Prostate gland (tissue), 2 donors: Measurements from ENCODE around the gene KCNJ1. TPM values are rescaled to one million over a fixed set of nuclear protein-coding genes. Genes with fewer than 3 reads are reported as not detected.

Experiments used
- DNase-seq: peaks from one replicate; pipeline ENCODE4 v3.0.0-alpha.2; 2019; ENCODE audit warnings: low spot score
- H3K27ac ChIP-seq, 2 donors: fragments of 200-600 bp; sonication (generic); 2 replicates each; pipeline ENCODE4 v1.5.1; 2017 to 2019
- H3K27me3 ChIP-seq: fragments of 200-600 bp; sonication (generic); replicated peaks from 2 replicates; pipeline ENCODE4 v1.5.1; 2019; ENCODE audit not compliant: insufficient read depth
- H3K36me3 ChIP-seq, 2 donors: fragments of 200-600 bp; sonication (generic); 1 replicate in 1 of 2; 2 replicates in 1 of 2; pipeline versions ENCODE4 v1.5.1 to v1.8.1; 2017 to 2019
- H3K4me1 ChIP-seq: fragments of 200-600 bp; sonication (generic); replicated peaks from 2 replicates; pipeline ENCODE4 v1.5.1; 2019
- H3K4me3 ChIP-seq, 2 donors: fragments of 200-600 bp; sonication (generic); 2 replicates each; pipeline ENCODE4 v1.5.1; 2017 to 2019
- H3K9me3 ChIP-seq: fragments of 200-600 bp; sonication (generic); 2 replicates; pipeline ENCODE4 v1.5.1; 2017
- POLR2A ChIP-seq: fragments of 450-650 bp; IDR thresholded peaks from one replicate; pipeline ENCODE4 v1.6.1; 2016; ENCODE audit warnings: antibody characterized with exemption, mild to moderate bottlenecking
- POLR2AphosphoS5 ChIP-seq: sonication (generic); formaldehyde crosslinking; IDR thresholded peaks from one replicate; pipeline ENCODE4 v1.6.1; 2017; ENCODE audit warnings: antibody characterized with exemption
- WGBS: methylation state at CpG from one replicate; pipeline ENCODE4 v1.1.5; 2018; 5-methylcytosine and 5-hydroxymethylcytosine counted together
- intact Hi-C: fragments of 100-400 bp; cut with DNase I; formaldehyde crosslinking; loops from one replicate; pipeline ENCODE4 v1.14.2; 2022
- total RNA-seq, 2 donors: library from RNA; depleted of rRNA; stranded (reverse); fragments of >200 nt; gene quantifications; one replicate each; pipeline ENCODE4 v1.1.0, GENCODE V29; 2016
- TF ChIP-seq, protein P1 (sequence below), 4 experiments: fragments of 200-600 bp in 2 of 4; fragments of 450-650 bp in 2 of 4; sonication (generic) in 2 of 4; IDR thresholded peaks; 1 replicate in 3 of 4; 2 replicates in 1 of 4; pipeline ENCODE4 v1.5.1; 2016 to 2019; ENCODE audit warnings: antibody characterized with exemption in 4 of 4, mild to moderate bottlenecking in 2 of 4, moderate library complexity in 2 of 4

The KCNJ1 gene
- total RNA-seq, 2 donors from 2014 or later: not detected

DNA sequence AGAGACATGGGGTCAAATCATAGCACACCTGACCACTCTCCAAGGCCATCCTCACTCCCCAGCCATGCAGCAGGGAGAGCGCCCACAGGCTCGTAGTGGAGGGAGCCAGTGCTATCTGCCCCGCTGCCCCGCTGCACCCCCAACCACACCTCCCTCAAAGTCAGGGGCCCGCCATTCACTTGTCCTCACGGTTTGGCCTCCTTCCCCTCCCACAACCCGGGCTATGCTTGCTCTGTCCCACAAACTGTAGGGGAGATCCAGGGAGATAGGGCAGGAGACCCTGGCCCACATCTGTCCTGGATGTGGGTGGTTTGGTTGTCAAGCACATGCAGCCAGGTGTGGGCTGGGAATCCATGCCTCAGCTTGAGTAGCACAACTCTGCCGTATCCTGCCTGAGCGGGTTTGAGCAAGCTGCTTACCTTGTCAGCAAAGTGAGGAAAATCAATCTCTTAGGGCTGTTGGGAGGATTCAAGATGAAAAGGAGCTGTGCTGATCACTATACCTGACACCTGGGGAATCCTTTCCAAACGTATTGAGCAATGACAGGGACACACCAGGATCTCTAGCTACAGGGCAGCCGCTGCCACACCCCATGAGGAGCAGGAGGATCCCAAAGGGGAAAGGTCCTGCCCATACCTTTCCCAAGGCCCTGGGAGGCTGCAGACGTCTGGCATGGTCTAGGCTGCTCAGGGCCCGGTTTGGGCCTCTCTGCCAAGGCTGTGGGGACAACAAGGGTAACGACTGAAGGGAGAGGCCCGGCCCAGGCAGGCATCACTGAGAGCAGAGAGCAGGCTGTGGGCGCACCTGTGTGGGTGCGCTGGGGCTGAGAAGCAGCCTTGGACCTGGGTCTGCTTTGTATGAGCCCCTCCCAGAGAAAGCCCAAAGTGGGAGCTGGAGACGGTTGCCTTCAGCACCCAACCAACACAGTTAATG is 47.4 kb upstream of the KCNJ1 start:
- Histone ChIP-seq H3K4me3 (no peak overlapping the region), H3K27me3 (no peaks in the 10 kb centered on the region), H3K36me3 (no peaks in the 10 kb centered on the region), H3K4me1 (no peaks in the 10 kb centered on the region), H3K27ac (no peak overlapping the region), H3K9me3 (no peaks in the 10 kb centered on the region)
- DNase-seq: no peak
- 60% methylated on average over 18 of the region's 18 CpGs for WGBS
- no peak for TF ChIP-seq POLR2AphosphoS5
- intact Hi-C loops: no loop called here

DNA sequence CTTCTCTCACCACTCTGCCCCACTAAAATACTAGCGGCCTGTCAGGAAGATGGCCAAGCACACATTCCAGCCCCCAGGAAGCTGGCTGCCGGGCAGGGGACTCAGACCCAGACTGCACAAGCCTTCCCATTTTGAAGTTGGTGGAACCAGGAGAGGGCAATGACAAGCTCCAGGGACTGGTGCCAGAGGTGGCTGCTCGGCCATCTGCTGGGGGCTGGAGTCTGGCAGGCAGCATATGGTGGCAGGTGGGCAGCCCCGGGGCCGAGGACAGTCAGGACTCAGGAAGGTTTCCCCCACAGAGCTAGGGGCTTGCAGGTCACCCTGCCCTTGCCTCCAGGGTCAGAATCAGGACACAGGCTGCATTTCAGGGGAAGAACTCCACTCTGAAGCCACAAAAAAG is 46.7 kb upstream of the KCNJ1 start:
- Histone ChIP-seq H3K4me3 (no peak overlapping the region), H3K36me3 (no peaks in the 10 kb centered on the region), H3K4me1 (no peaks in the 10 kb centered on the region), H3K27me3 (no peaks in the 10 kb centered on the region), H3K27ac (no peak overlapping the region), H3K9me3 (no peaks in the 10 kb centered on the region)
- 88% methylated on average over 5 of the region's 5 CpGs for WGBS
- TF ChIP-seq POLR2A: no peak
- TF ChIP-seq, protein P1, sequence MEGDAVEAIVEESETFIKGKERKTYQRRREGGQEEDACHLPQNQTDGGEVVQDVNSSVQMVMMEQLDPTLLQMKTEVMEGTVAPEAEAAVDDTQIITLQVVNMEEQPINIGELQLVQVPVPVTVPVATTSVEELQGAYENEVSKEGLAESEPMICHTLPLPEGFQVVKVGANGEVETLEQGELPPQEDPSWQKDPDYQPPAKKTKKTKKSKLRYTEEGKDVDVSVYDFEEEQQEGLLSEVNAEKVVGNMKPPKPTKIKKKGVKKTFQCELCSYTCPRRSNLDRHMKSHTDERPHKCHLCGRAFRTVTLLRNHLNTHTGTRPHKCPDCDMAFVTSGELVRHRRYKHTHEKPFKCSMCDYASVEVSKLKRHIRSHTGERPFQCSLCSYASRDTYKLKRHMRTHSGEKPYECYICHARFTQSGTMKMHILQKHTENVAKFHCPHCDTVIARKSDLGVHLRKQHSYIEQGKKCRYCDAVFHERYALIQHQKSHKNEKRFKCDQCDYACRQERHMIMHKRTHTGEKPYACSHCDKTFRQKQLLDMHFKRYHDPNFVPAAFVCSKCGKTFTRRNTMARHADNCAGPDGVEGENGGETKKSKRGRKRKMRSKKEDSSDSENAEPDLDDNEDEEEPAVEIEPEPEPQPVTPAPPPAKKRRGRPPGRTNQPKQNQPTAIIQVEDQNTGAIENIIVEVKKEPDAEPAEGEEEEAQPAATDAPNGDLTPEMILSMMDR (IDR thresholded peaks at IDR 0.05): no peak
- TF ChIP-seq POLR2AphosphoS5: no peak
- DNase-seq: no peak
- intact Hi-C loops: no loop called here

DNA sequence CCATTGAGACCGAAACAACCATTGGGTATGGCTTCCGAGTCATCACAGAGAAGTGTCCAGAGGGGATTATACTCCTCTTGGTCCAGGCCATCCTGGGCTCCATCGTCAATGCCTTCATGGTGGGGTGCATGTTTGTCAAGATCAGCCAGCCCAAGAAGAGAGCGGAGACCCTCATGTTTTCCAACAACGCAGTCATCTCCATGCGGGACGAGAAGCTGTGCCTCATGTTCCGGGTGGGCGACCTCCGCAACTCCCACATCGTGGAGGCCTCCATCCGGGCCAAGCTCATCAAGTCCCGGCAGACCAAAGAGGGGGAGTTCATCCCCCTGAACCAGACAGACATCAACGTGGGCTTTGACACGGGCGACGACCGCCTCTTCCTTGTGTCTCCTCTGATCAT is 44.6 kb upstream of the KCNJ1 start:
- Histone ChIP-seq H3K27me3 (no peaks in the 10 kb centered on the region), H3K36me3 (no peaks in the 10 kb centered on the region), H3K9me3 (no peaks in the 10 kb centered on the region), H3K4me1 (no peaks in the 10 kb centered on the region), H3K4me3 (no peak overlapping the region), H3K27ac (no peak overlapping the region)
- no peak for DNase-seq
- no peak for TF ChIP-seq POLR2AphosphoS5
- TF ChIP-seq, protein P1 (IDR thresholded peaks at IDR 0.05): no peak
- TF ChIP-seq POLR2A: no peak
- 98% methylated on average over 18 of the region's 18 CpGs for WGBS
- intact Hi-C loops: no loop called here

DNA sequence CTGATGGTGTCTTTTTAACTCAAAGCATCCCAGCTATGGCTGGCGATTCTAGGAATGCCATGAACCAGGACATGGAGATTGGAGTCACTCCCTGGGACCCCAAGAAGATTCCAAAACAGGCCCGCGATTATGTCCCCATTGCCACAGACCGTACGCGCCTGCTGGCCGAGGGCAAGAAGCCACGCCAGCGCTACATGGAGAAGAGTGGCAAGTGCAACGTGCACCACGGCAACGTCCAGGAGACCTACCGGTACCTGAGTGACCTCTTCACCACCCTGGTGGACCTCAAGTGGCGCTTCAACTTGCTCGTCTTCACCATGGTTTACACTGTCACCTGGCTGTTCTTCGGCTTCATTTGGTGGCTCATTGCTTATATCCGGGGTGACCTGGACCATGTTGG is 44.1 kb upstream of the KCNJ1 start:
- Histone ChIP-seq H3K36me3 (no peaks in the 10 kb centered on the region), H3K4me3 (no peak overlapping the region), H3K27me3 (no peaks in the 10 kb centered on the region)

DNA sequence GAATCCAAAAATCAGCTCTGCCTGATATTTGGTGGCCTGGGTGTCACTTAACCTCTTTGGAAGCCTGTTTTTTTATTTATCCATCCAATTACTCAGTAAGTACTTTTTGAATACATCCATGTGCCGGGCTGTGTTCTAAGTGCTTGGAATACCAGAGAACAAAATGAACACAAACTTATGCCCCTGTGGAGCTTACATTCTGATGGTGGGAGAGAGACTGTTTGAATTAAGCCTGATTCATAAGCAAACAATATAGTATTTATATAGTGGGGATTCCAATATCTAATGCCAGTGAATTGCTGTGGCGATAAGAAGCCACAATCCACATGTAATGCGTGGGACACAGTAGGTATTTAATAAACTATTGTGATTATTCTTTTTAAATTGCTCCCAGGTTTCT is 43.5 kb upstream of the KCNJ1 start:
- DNase-seq: no peak
- H3K27me3 ChIP-seq: no peaks in the 10 kb centered on the region
- H3K36me3 ChIP-seq: no peaks in the 10 kb centered on the region
- H3K4me1 ChIP-seq: no peaks in the 10 kb centered on the region
- no peak overlapping the region for H3K27ac ChIP-seq
- no peak overlapping the region for H3K4me3 ChIP-seq
- no peaks in the 10 kb centered on the region for H3K9me3 ChIP-seq
- 84% methylated on average over 3 of the region's 3 CpGs for WGBS
- intact Hi-C loops: no loop called here
- TF ChIP-seq, protein P1 (IDR thresholded peaks at IDR 0.05): no peak
- no peak for TF ChIP-seq POLR2A
- no peak for TF ChIP-seq POLR2AphosphoS5

More for the DNA sequence above, 44.1 kb upstream of the KCNJ1 start:
- intact Hi-C loops: no loop called here
- DNase-seq: no peak
- no peaks in the 10 kb centered on the region for H3K4me1 ChIP-seq
- no peaks in the 10 kb centered on the region for H3K9me3 ChIP-seq
- TF ChIP-seq POLR2AphosphoS5: no peak
- no peak for TF ChIP-seq POLR2A
- TF ChIP-seq, protein P1 (IDR thresholded peaks at IDR 0.05): no peak
- 95% methylated on average over 17 of the region's 17 CpGs for WGBS
- no peak overlapping the region for H3K27ac ChIP-seq
